Liver (tissue), 9 donors: ENCODE measurements around the gene RFTN2. TPM values are rescaled to one million over a fixed set of nuclear protein-coding genes. Genes with fewer than 3 reads are reported as not detected.

Experiments
- DNase-seq: peaks from one replicate; pipeline ENCODE4 v3.0.0-alpha.2; 2017; ENCODE audit warnings: low spot score
- H3K27ac ChIP-seq, 2 donors: one replicate each; pipeline ENCODE4 v1.7.0; 2013; ENCODE audit warnings: inconsistent platforms in 2 of 2, low read length in 2 of 2, control low read depth in 1 of 2, low read depth in 1 of 2, mild to moderate bottlenecking in 1 of 2
- H3K27me3 ChIP-seq, 4 donors: one replicate each; pipeline versions ENCODE4 v1.6.1 to v1.7.0; 2013; ENCODE audit warnings: low read length in 3 of 4, inconsistent platforms in 1 of 4, mild to moderate bottlenecking in 1 of 4, moderate library complexity in 1 of 4; ENCODE audit not compliant: control insufficient read depth in 4 of 4, insufficient read depth in 4 of 4
- H3K36me3 ChIP-seq, 4 donors: one replicate each; pipeline versions ENCODE4 v1.6.1 to v1.7.0; 2013; ENCODE audit warnings: low read length in 3 of 4, mild to moderate bottlenecking in 3 of 4, low read depth in 1 of 4, moderate library complexity in 1 of 4; ENCODE audit not compliant: control insufficient read depth in 4 of 4, insufficient read depth in 3 of 4
- H3K4me1 ChIP-seq, 4 donors: one replicate each; pipeline versions ENCODE4 v1.6.1 to v1.7.0; 2013; ENCODE audit warnings: low read length in 3 of 4, mild to moderate bottlenecking in 3 of 4, moderate library complexity in 1 of 4; ENCODE audit not compliant: control insufficient read depth in 4 of 4, insufficient read depth in 4 of 4
- H3K4me3 ChIP-seq, 3 donors: one replicate each; pipeline versions ENCODE4 v1.6.1 to v1.7.0; 2013; ENCODE audit warnings: low read length in 3 of 3, control low read depth in 1 of 3, low read depth in 1 of 3, mild to moderate bottlenecking in 1 of 3
- H3K9ac ChIP-seq, 2 donors: one replicate each; pipeline ENCODE4 v1.7.0; 2013; ENCODE audit warnings: low read length in 2 of 2, mild to moderate bottlenecking in 2 of 2, moderate library complexity in 2 of 2, control low read depth in 1 of 2, low read depth in 1 of 2
- H3K9me3 ChIP-seq, 4 donors: one replicate each; pipeline versions ENCODE4 v1.6.1 to v1.7.0; 2013; ENCODE audit warnings: low read length in 3 of 4; ENCODE audit not compliant: control insufficient read depth in 4 of 4
- ATF3 ChIP-seq: IDR thresholded peaks from 2 replicates; pipeline ENCODE4 v1.6.1; 2016; ENCODE audit warnings: antibody characterized with exemption
- CTCF ChIP-seq: fragments of 150-350 bp; IDR thresholded peaks from 2 replicates; pipeline ENCODE4 v1.5.1; 2017; ENCODE audit warnings: improper control_type of control experiment, low read depth, low read length; ENCODE audit not compliant: missing input control
- EGR1 ChIP-seq, 2 donors: IDR thresholded peaks; 2 replicates each; pipeline ENCODE4 v1.6.1; 2016 to 2018; ENCODE audit warnings: antibody characterized with exemption in 2 of 2, low read depth in 2 of 2
- FOXA1 ChIP-seq: IDR thresholded peaks from 2 replicates; pipeline ENCODE4 v1.6.1; 2016; ENCODE audit warnings: antibody characterized with exemption
- FOXA2 ChIP-seq: IDR thresholded peaks from 2 replicates; pipeline ENCODE4 v1.6.1; 2016; ENCODE audit warnings: antibody characterized with exemption
- GABPA ChIP-seq, 2 donors: IDR thresholded peaks in 1 of 2; conservative IDR thresholded peaks in 1 of 2; 2 replicates each; pipeline ENCODE4 v1.6.1; 2016; ENCODE audit warnings: antibody characterized with exemption in 2 of 2, mild to moderate bottlenecking in 1 of 2, moderate library complexity in 1 of 2
- HNF4A ChIP-seq, 2 donors: conservative IDR thresholded peaks; 2 replicates each; pipeline ENCODE4 v1.6.1; 2016; ENCODE audit warnings: antibody characterized with exemption in 2 of 2, mild to moderate bottlenecking in 2 of 2
- HNF4G ChIP-seq: IDR thresholded peaks from 2 replicates; pipeline ENCODE4 v1.6.1; 2016; ENCODE audit warnings: antibody characterized with exemption
- JUND ChIP-seq, 2 donors: IDR thresholded peaks; 2 replicates each; pipeline ENCODE4 v1.6.1; 2016; ENCODE audit warnings: antibody characterized with exemption in 2 of 2
- MAX ChIP-seq: IDR thresholded peaks from 2 replicates; pipeline ENCODE4 v1.6.1; 2016; ENCODE audit warnings: antibody characterized with exemption
- NR2F2 ChIP-seq: IDR thresholded peaks from 2 replicates; pipeline ENCODE4 v1.6.1; 2016; ENCODE audit warnings: antibody characterized with exemption
- RAD21 ChIP-seq, 2 donors: IDR thresholded peaks; 2 replicates each; pipeline ENCODE4 v1.6.1; 2016; ENCODE audit warnings: antibody characterized with exemption in 2 of 2, mild to moderate bottlenecking in 2 of 2
- REST ChIP-seq: IDR thresholded peaks from 2 replicates; pipeline ENCODE4 v1.6.1; 2016; ENCODE audit warnings: antibody characterized with exemption, mild to moderate bottlenecking
- RXRA ChIP-seq, 2 donors: IDR thresholded peaks; 2 replicates each; pipeline ENCODE4 v1.6.1; 2017 to 2018; ENCODE audit warnings: antibody characterized with exemption in 2 of 2, mild to moderate bottlenecking in 1 of 2
- SP1 ChIP-seq: IDR thresholded peaks from 2 replicates; pipeline ENCODE4 v1.6.1; 2018; ENCODE audit warnings: antibody characterized with exemption, mild to moderate bottlenecking
- TAF1 ChIP-seq: conservative IDR thresholded peaks from 2 replicates; pipeline ENCODE4 v1.6.1; 2016; ENCODE audit warnings: antibody characterized with exemption, mild to moderate bottlenecking
- ZBTB33 ChIP-seq: IDR thresholded peaks from 2 replicates; pipeline ENCODE4 v1.6.1; 2016; ENCODE audit warnings: antibody characterized with exemption
- WGBS: extraction: QIAGEN DNeasy Blood & Tissue Kit; methylation state at CpG from one replicate; pipeline ENCODE4 v1.1.7; 2013; 5-methylcytosine and 5-hydroxymethylcytosine counted together
- polyA plus RNA-seq, 2 donors: library from polyadenylated mRNA; stranded (reverse) in 1 of 2; unstranded in 1 of 2; fragments of 200-250 nt in 1 of 2; fragments of >200 nt in 1 of 2; fragmentation: Nextera tagmentation in 1 of 2; extraction: Ambion mirVana in 1 of 2; gene quantifications; one replicate each; pipeline versions ENCODE4 v1.2.1 to v1.2.3, GENCODE V29; 2013 to 2015
- total RNA-seq, 2 donors: library from RNA; depleted of rRNA; stranded (reverse); fragments of >200 nt; gene quantifications; one replicate each; pipeline ENCODE4 v1.2.3, GENCODE V29; 2014
- donor health status: healthy.
- donor health status: healthy.
- donor health status: healthy.
- donor health status: healthy.
- donor health status: healthy.

RFTN2 gene
- total and polyA plus RNA-seq, 4 donors, result 0.40 to 4.2 (median 1.2) TPM

- Histone ChIP-seq H3K4me1 (peaks cover 0 to 5% (median 4%) of the 10 kb centered on the region in 4 donors), H3K27ac (no peak overlapping the region), H3K9me3 (no peaks in the 10 kb centered on the region), H3K9ac (no peak overlapping the region), H3K4me3 (no peak overlapping the region), H3K36me3 (no peaks in the 10 kb centered on the region), H3K27me3 (no peaks in the 10 kb centered on the region)
- TF ChIP-seq ATF3 (no peak), TAF1 (no peak), RXRA (IDR thresholded peaks at IDR 0.05) (no peak), CTCF (no peak), HNF4A (conservative IDR thresholded peaks at IDR 0.05) (no peak), FOXA2 (no peak), ZBTB33 (no peak), MAX (no peak), REST (no peak), FOXA1 (no peak), GABPA (IDR thresholded peaks at IDR 0.05 in 1 of 2, conservative IDR thresholded peaks at IDR 0.05 in 1 of 2) (no peak), SP1 (no peak), JUND (IDR thresholded peaks at IDR 0.05) (no peak), RAD21 (IDR thresholded peaks at IDR 0.05) (no peak), NR2F2 (no peak), EGR1 (IDR thresholded peaks at IDR 0.05; ENCODE audit: low read depth in 2 of 2) (no peak), HNF4G (no peak)
- no peak for DNase-seq
- WGBS, result 94% methylated on average over 3 of the region's 3 CpGs
These were observed 60.9 kb downstream of the RFTN2 start for GRCh38 chr2:197614532-197614931.
